Hematopoietic multipotent progenitor cell treated with erythropoietin and hydrocortisone succinate and interleukin-3 and kit ligand, for 6 days (in vitro differentiated cells): ENCODE results near the gene ZNF398.
"Not testable (repeated sequence)": the region's sequence is repeated elsewhere in the genome, so short reads cannot be mapped to it uniquely, and the experiment has no call there.

ENCODE experiments used
- DNase-seq: peaks from one replicate; pipeline ENCODE4 v3.0.0-alpha.2; 2015

ZNF398 gene

GRCh38 chr7:149147072-149147751 lies at the start of gene ZNF398:
Gene ZNF398 (plus strand): TSS chr7:149147453. CDS start chr7:149147743, 290 bp downstream.
- DNase-seq = peak; percentile 90

- DNase-seq = no peak
Observed at GRCh38 chr7:149099058-149099457, 48.2 kb upstream of the ZNF398 start.

GRCh38 chr7:149100821-149101220 lies 46.4 kb upstream of the ZNF398 start:
- no peak for DNase-seq

GRCh38 chr7:149102666-149103065 lies 44.6 kb upstream of the ZNF398 start:
- no peak for DNase-seq

GRCh38 chr7:149103424-149103823 lies 43.8 kb upstream of the ZNF398 start:
- DNase-seq = no peak

GRCh38 chr7:149104214-149104613 lies 43.0 kb upstream of the ZNF398 start:
- no peak for DNase-seq

GRCh38 chr7:149104749-149105148 lies 42.5 kb upstream of the ZNF398 start:
- DNase-seq = no peak

- no peak for DNase-seq
Observed at GRCh38 chr7:149109969-149110368, 37.3 kb upstream of the ZNF398 start.

- peak; percentile 69 for DNase-seq
Observed at GRCh38 chr7:149125189-149125862, 21.9 kb upstream of the ZNF398 start.

GRCh38 chr7:149125863-149126661 lies 21.2 kb upstream of the ZNF398 start, which contains the start of gene ZNF425:
Gene ZNF425 (minus strand): TSS chr7:149126324. CDS start chr7:149126213, 111 bp downstream.
- peak; percentile 95 for DNase-seq

GRCh38 chr7:149126662-149127266 lies 20.5 kb upstream of the ZNF398 start:
- peak; percentile 72 for DNase-seq

GRCh38 chr7:149130572-149131198 lies 16.6 kb upstream of the ZNF398 start:
- no peak for DNase-seq

- DNase-seq = peak; percentile 58
Observed at GRCh38 chr7:149133028-149133710, 14.1 kb upstream of the ZNF398 start.

GRCh38 chr7:149136118-149136517 lies 11.1 kb upstream of the ZNF398 start:
- DNase-seq = no peak

- DNase-seq = no peak
Observed at GRCh38 chr7:149140831-149141230, 6.4 kb upstream of the ZNF398 start.

GRCh38 chr7:149141893-149142292 lies 5.4 kb upstream of the ZNF398 start:
- DNase-seq = no peak

GRCh38 chr7:149144436-149144922 lies 2.8 kb upstream of the ZNF398 start:
- not testable (repeated sequence) for DNase-seq

- peak; percentile 63 for DNase-seq
Observed at GRCh38 chr7:149145031-149145845, 2.0 kb upstream of the ZNF398 start.

GRCh38 chr7:149147752-149148653 lies 750 bp downstream of the ZNF398 start:
- DNase-seq = peak; percentile 66

- no peak for DNase-seq
Observed at GRCh38 chr7:149150981-149151380, 3.7 kb downstream of the ZNF398 start.
